Parathyroid adenoma (tissue), 2 donors: ENCODE measurements around the gene SCN8A.

Experiments
- H2AFZ ChIP-seq: fragments of 300-600 bp; sonication (generic); one replicate; pipeline ENCODE4 v1.7.0; 2017; ENCODE audit warnings: antibody characterized with exemption, mild to moderate bottlenecking
- H3K27ac ChIP-seq: fragments of 300-600 bp; sonication (generic); one replicate; pipeline ENCODE4 v1.7.0; 2017
- H3K27me3 ChIP-seq: fragments of 300-600 bp; sonication (generic); one replicate; pipeline ENCODE4 v1.7.0; 2017; ENCODE audit warnings: low read length; ENCODE audit not compliant: control insufficient read depth, insufficient read depth
- H3K36me3 ChIP-seq: fragments of 300-600 bp; sonication (generic); one replicate; pipeline ENCODE4 v1.7.0; 2017; ENCODE audit warnings: low read length; ENCODE audit not compliant: control insufficient read depth, insufficient read depth
- H3K4me1 ChIP-seq: fragments of 300-600 bp; sonication (generic); one replicate; pipeline ENCODE4 v1.7.0; 2017; ENCODE audit warnings: control low read depth
- H3K4me2 ChIP-seq: fragments of 300-600 bp; sonication (generic); one replicate; pipeline ENCODE4 v1.7.0; 2017; ENCODE audit warnings: low read length
- H3K4me3 ChIP-seq: fragments of 300-600 bp; sonication (generic); one replicate; pipeline ENCODE4 v1.7.0; 2017; ENCODE audit warnings: low read depth, low read length
- H3K79me2 ChIP-seq: fragments of 300-600 bp; sonication (generic); one replicate; pipeline ENCODE4 v1.7.0; 2017; ENCODE audit warnings: control low read depth
- H3K9ac ChIP-seq: fragments of 300-600 bp; sonication (generic); one replicate; pipeline ENCODE4 v1.7.0; 2017; ENCODE audit warnings: mild to moderate bottlenecking
- H3K9me3 ChIP-seq: fragments of 300-600 bp; sonication (generic); one replicate; pipeline ENCODE4 v1.7.0; 2017; ENCODE audit warnings: low read length; ENCODE audit not compliant: control insufficient read depth
- CTCF ChIP-seq: fragments of 300-600 bp; sonication (generic); IDR thresholded peaks from one replicate; pipeline ENCODE4 v1.7.0; 2017; ENCODE audit warnings: antibody characterized with exemption, mild to moderate bottlenecking
- donor health status: primary hyperparathyroidism.

The SCN8A gene

GRCh38 chr12:51841727-51842126 lies 250.7 kb downstream of the SCN8A start:
- Histone ChIP-seq H3K4me3 (no peak overlapping the region), H3K9me3 (no peaks in the 10 kb centered on the region), H3K27me3 (no peaks in the 10 kb centered on the region), H3K36me3 (no peaks in the 10 kb centered on the region), H3K79me2 (peaks cover 22% of the 10 kb centered on the region), H2AFZ (no peak overlapping the region), H3K4me2 (no peak overlapping the region), H3K9ac (no peak overlapping the region), H3K27ac (no peak overlapping the region), H3K4me1 (peaks cover 19% of the 10 kb centered on the region)
- no peak for TF ChIP-seq CTCF

GRCh38 chr12:51844854-51845253 lies 253.8 kb downstream of the SCN8A start:
- Histone ChIP-seq H3K36me3 (no peaks in the 10 kb centered on the region), H3K79me2 (peaks cover 16% of the 10 kb centered on the region), H3K4me1 (peaks cover 13% of the 10 kb centered on the region), H3K27me3 (no peaks in the 10 kb centered on the region), H3K9ac (no peak overlapping the region), H2AFZ (no peak overlapping the region), H3K9me3 (no peaks in the 10 kb centered on the region), H3K4me3 (no peak overlapping the region), H3K27ac (no peak overlapping the region), H3K4me2 (no peak overlapping the region)
- no peak for TF ChIP-seq CTCF

DNA sequence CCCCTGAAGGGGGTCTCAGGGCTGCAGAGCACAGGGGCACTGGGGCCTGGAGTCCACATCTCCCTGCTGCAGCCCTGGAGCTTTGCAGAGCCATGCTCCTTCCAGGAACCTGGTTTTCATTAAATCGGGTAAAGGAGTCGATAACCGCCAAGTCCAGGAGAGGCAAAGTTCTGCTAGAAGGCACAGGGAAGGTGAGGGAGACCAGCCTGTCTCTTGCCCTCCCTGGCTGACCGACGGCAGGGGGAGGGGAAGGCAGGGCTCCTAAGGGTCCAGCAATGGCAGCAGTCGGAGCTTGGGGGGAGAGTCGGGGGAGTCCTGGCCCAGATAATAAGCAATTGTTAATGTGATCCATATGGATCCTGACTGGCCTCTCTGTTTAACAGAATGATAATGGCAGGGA lies 254.4 kb downstream of the SCN8A start:
- Histone ChIP-seq H2AFZ (no peak overlapping the region), H3K9ac (no peak overlapping the region), H3K36me3 (no peaks in the 10 kb centered on the region), H3K79me2 (peaks cover 16% of the 10 kb centered on the region), H3K27me3 (no peaks in the 10 kb centered on the region), H3K4me2 (no peak overlapping the region), H3K4me3 (no peak overlapping the region), H3K27ac (no peak overlapping the region), H3K4me1 (peaks cover 19% of the 10 kb centered on the region), H3K9me3 (no peaks in the 10 kb centered on the region)
- no peak for TF ChIP-seq CTCF

DNA sequence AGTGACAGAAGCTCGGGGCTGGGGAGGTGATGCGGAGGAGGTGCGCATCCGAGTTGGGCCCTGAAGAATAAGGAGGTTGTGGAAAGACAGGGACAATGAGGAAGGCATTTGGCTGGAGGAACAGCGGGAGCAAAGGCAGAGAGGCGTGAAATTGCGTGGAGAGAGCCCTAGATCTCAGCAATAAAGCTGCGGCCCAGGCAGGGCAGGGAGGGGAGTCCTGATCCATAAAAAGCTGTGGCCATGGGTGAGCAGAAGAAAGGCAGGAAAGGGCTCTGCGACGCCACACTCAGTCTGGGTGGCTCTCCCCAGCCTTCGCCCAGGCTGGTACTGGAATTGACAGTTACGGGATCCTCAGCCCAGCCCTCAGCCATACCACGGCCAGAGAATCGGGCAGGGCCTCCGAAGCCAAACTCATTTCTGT lies 255.2 kb downstream of the SCN8A start:
- no peaks in the 10 kb centered on the region for H3K27me3 ChIP-seq
- peak overlapping the region; percentile 85 for H3K27ac ChIP-seq

More for the DNA sequence above, 255.2 kb downstream of the SCN8A start:
- H3K36me3 ChIP-seq = no peaks in the 10 kb centered on the region
- H3K9me3 ChIP-seq = no peaks in the 10 kb centered on the region
- TF ChIP-seq CTCF = no peak
- no peak overlapping the region for H3K4me2 ChIP-seq
- peaks cover 23% of the 10 kb centered on the region for H3K4me1 ChIP-seq
- peak overlapping the region; percentile 53 for H2AFZ ChIP-seq
- peak overlapping the region; percentile 56 for H3K4me3 ChIP-seq
- peaks cover 16% of the 10 kb centered on the region for H3K79me2 ChIP-seq
- no peak overlapping the region for H3K9ac ChIP-seq
